T1000 (cell line): ENCODE data around the gene HOXD9.

Experiments used
- DNase-seq: peaks from one replicate; lab custom pipeline; 2025; ENCODE audit warnings: mixed read lengths; lab: John Stamatoyannopoulos, UW

The HOXD9 gene

DNA sequence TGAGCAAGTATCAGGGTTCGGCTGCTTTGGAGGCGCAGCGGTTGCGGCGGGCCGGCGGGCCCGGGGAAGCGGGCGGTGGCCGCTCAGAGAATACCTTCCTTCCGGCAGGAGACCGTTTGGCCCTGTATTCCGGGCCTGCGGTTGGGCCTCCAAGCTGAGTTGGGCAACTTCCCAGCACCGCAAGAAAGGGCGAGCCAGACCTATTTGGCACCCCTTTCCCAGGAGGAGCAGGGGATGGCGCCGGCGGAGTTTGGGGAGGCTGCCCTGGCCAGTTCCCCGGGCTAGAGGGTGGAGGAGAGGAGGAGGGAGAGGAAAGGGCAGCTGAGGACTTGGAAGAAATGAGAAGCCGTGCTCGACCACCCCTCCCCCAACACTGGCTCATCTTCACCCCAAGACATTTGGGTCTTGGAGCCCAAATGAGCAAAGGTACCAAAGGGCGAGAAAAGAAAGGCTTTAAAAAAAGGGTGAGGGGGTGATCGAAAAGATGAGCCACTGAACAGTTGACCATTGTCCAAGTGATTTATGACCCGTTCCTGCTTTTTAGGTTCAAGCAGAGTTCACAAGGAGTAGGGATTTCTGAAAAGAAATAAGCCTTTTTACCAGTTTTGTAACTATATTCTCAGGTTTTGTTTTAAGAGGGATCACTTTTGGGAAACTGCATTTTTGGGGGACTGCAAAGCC is 43.0 kb downstream of the HOXD9 start:
- no peak for DNase-seq

DNA sequence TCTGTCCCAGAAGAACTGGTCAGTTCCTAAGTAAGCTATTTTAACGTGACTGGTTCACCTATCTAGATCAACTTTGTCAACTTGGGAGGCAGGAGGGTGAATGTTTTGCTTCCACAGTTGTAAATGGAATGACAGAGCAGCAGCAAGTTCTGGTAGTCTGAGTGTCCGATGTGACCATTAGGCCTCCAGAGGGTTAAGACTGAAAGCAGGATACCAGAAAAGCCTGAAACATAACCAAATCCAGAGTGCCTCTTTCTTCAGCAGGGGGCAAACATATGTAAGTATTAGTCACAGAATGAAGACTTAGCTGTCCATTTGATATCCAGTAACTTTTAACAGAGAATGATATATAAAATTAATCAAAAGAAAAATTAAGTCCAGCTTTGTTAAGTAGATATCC is 43.8 kb downstream of the HOXD9 start:
- no peak for DNase-seq

DNA sequence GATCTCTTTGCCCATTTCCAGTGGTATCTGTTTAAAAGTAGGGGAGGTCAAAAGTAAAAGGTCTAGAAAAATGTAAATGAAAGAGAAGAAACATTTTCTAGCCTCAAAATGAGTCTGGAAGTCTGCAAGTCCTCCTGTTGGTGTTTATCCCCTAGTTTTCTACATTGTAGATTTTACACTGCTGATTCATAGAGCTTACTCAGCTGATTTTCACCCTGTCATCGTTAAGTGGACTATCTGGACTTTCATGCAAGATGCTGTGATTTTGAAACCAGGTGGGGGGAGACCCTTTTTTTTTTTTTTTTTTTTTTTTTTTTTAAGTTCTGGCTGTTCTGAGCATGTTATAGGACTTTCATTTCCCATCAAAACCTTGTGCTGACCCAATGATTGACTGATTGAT is 44.9 kb downstream of the HOXD9 start:
- DNase-seq = no peak

GRCh38 chr2:176169181-176169580 is 46.7 kb downstream of the HOXD9 start:
- DNase-seq = no peak

DNA sequence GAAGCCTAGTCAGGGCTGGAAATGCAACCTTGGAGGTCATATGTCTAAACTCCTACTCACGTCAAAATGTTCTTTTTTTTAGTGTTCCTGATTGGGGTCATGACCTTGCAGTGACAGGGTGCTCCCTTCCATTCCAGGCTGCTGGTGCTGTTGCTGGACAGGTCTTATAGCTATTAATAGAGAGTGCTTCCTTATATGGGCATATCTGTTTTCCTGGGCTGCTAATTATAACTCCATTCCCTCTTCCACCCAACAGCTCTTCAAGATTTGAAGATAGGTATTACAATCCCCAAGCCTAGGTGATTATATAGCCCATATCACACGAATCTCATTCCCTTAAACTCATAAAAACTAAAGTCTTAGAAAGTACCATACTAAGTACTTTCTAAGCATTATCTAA is 47.2 kb downstream of the HOXD9 start:
- no peak for DNase-seq

GRCh38 chr2:176170602-176171305 is 48.2 kb downstream of the HOXD9 start:
- no peak for DNase-seq

DNA sequence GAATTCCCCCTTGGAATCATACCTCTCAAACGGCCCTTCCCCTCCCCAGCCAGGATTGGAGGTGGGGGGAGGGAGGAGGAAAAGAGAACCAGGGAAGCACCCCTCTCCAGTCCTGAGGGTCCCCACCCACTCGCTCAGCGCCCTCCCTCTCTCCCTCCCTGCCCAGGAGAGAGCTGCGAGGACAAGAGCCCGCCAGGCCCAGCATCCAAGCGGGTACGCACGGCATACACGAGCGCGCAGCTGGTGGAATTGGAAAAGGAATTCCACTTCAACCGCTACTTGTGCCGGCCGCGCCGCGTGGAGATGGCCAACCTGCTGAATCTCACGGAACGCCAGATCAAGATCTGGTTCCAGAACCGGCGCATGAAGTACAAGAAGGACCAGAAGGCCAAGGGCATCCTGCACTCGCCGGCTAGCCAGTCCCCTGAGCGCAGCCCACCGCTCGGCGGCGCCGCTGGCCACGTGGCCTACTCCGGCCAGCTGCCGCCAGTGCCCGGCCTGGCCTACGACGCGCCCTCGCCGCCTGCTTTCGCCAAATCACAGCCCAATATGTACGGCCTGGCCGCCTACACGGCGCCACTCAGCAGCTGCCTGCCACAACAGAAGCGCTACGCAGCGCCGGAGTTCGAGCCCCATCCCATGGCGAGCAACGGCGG is 49.0 kb downstream of the HOXD9 start:
- no peak for DNase-seq

DNA sequence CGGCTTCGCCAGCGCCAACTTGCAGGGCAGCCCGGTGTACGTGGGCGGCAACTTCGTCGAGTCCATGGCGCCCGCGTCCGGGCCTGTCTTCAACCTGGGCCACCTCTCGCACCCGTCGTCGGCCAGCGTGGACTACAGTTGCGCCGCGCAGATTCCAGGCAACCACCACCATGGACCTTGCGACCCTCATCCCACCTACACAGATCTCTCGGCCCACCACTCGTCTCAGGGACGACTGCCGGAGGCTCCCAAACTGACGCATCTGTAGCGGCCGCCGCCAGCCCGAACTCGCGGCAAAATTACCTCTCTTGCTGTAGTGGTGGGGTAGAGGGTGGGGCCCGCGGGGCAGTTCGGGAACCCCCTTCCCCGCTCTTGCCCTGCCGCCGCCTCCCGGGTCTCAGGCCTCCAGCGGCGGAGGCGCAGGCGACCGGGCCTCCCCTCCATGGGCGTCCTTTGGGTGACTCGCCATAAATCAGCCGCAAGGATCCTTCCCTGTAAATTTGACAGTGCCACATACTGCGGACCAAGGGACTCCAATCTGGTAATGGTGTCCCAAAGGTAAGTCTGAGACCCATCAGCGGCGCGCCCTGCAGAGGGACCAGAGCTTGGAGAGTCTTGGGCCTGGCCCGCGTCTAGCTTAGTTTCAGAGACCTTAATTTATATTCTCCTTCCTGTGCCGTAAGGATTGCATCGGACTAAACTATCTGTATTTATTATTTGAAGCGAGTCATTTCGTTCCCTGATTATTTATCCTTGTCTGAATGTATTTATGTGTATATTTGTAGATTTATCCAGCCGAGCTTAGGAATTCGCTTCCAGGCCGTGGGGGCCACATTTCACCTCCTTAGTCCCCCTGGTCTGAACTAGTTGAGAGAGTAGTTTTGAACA is 49.7 kb downstream of the HOXD9 start:
- no peak for DNase-seq

GRCh38 chr2:176172895-176173566 is 50.5 kb downstream of the HOXD9 start:
- no peak for DNase-seq

- DNase-seq = no peak
Measured at GRCh38 chr2:176173567-176174381, 51.3 kb downstream of the HOXD9 start.

GRCh38 chr2:176174382-176174823 is 51.9 kb downstream of the HOXD9 start:
- no peak for DNase-seq
